HEK293 (cell line): Measurements from ENCODE around the gene TET3.

Experiments
- CTCF ChIA-PET: fragments of 350-600 bp; formaldehyde crosslinking; extraction: SDS; loops from one replicate; lab custom pipeline; 2021; ENCODE audit warnings: antibody characterized with exemption; lab: Yijun Ruan, JAX
- POLR2A ChIA-PET: fragments of 300-600 bp; formaldehyde crosslinking; extraction: SDS; loops from one replicate; lab custom pipeline; 2020; ENCODE audit warnings: antibody characterized with exemption, inconsistent platforms; lab: Yijun Ruan, JAX
- H3K27ac ChIP-seq: fragments of 200-500 bp; sonication (Bioruptor generic); 2 replicates; pipeline ENCODE4 v1.5.1; 2014; ENCODE audit warnings: low read depth, low read length, control low read depth, inconsistent platforms; ENCODE audit errors: extremely low read depth
- H3K36me3 ChIP-seq, 2 experiments: fragments of 200-500 bp in 1 of 2; sonication (Bioruptor generic) in 1 of 2; 1 replicate in 1 of 2; 2 replicates in 1 of 2; pipeline ENCODE4 v1.5.1; 2014 to 2017; ENCODE audit warnings: inconsistent platforms in 2 of 2, low read length in 2 of 2; ENCODE audit not compliant: control insufficient read depth in 2 of 2, insufficient read depth in 1 of 2
- H3K4me1 ChIP-seq: fragments of 200-500 bp; sonication (Bioruptor generic); 2 replicates; pipeline ENCODE4 v1.5.1; 2014; ENCODE audit warnings: mild to moderate bottlenecking, low read length, inconsistent platforms; ENCODE audit not compliant: control insufficient read depth, insufficient read depth
- H3K4me3 ChIP-seq: 2 replicates; pipeline ENCODE4 v1.5.1; 2011; ENCODE audit warnings: low read depth, mild to moderate bottlenecking, control low read depth, low read length, moderate library complexity
- H3K9me3 ChIP-seq: fragments of 200-500 bp; sonication (Bioruptor generic); 2 replicates; pipeline ENCODE4 v1.5.1; 2014; ENCODE audit warnings: low read depth, low read length, inconsistent platforms; ENCODE audit not compliant: control insufficient read depth, insufficient read depth
- EGR2 ChIP-seq: fragments of 450-650 bp; formaldehyde crosslinking; IDR thresholded peaks from 2 replicates; pipeline ENCODE4 v1.5.1; 2016; ENCODE audit warnings: low read depth, missing biosample characterization, missing genetic modification characterization
- HOXD13 ChIP-seq: sonication (generic); formaldehyde crosslinking; IDR thresholded peaks from 2 replicates; pipeline ENCODE4 v1.8.0; 2022; ENCODE audit warnings: missing genetic modification reagents, borderline replicate concordance
- KLF1 ChIP-seq: fragments of 450-650 bp; formaldehyde crosslinking; IDR thresholded peaks from 2 replicates; pipeline ENCODE4 v1.5.1; 2016; ENCODE audit warnings: missing biosample characterization, missing genetic modification characterization
- KLF9 ChIP-seq: fragments of 450-650 bp; formaldehyde crosslinking; IDR thresholded peaks from 2 replicates; pipeline ENCODE4 v1.5.1; 2016; ENCODE audit warnings: missing biosample characterization, missing genetic modification characterization, low read depth
- PATZ1 ChIP-seq: fragments of 450-650 bp; formaldehyde crosslinking; IDR thresholded peaks from 2 replicates; pipeline ENCODE4 v1.5.1; 2016; ENCODE audit warnings: missing biosample characterization, missing genetic modification characterization
- PBX3 ChIP-seq: sonication (generic); formaldehyde crosslinking; IDR thresholded peaks from 2 replicates; pipeline ENCODE4 v1.8.1; 2022; ENCODE audit warnings: mild to moderate bottlenecking, moderate library complexity, missing genetic modification reagents
- SP2 ChIP-seq: fragments of 450-650 bp; formaldehyde crosslinking; IDR thresholded peaks from 2 replicates; pipeline ENCODE4 v1.5.1; 2016; ENCODE audit warnings: missing biosample characterization, missing genetic modification characterization
- TRIM28 ChIP-seq: IDR thresholded peaks from 2 replicates; pipeline ENCODE4 v1.6.1; 2011; ENCODE audit warnings: low read length, control low read depth, borderline replicate concordance
- WT1 ChIP-seq: fragments of 450-650 bp; formaldehyde crosslinking; IDR thresholded peaks from 2 replicates; pipeline ENCODE4 v1.5.1; 2016; ENCODE audit warnings: missing biosample characterization, missing genetic modification characterization
- ZBTB17 ChIP-seq: fragments of 450-650 bp; formaldehyde crosslinking; IDR thresholded peaks from 2 replicates; pipeline ENCODE4 v1.5.1; 2016; ENCODE audit warnings: missing biosample characterization, missing genetic modification characterization
- ZBTB20 ChIP-seq: fragments of 450-650 bp; formaldehyde crosslinking; IDR thresholded peaks from 2 replicates; pipeline ENCODE4 v1.5.1; 2016; ENCODE audit warnings: missing biosample characterization, missing genetic modification characterization
- ZFHX2 ChIP-seq: fragments of 450-650 bp; formaldehyde crosslinking; conservative IDR thresholded peaks from 2 replicates; pipeline ENCODE4 v1.5.1; 2016; ENCODE audit warnings: missing biosample characterization, missing genetic modification characterization
- ZNF157 ChIP-seq: fragments of 450-650 bp; formaldehyde crosslinking; IDR thresholded peaks from 2 replicates; pipeline ENCODE4 v1.5.1; 2016; ENCODE audit warnings: missing biosample characterization, missing genetic modification characterization
- ZNF274 ChIP-seq, 2 experiments: fragments of 200-500 bp in 1 of 2; fragments of 450-650 bp in 1 of 2; sonication (Bioruptor generic) in 1 of 2; formaldehyde crosslinking in 1 of 2; IDR thresholded peaks; 2 replicates each; pipeline versions ENCODE4 v1.5.1 to v1.6.1; 2014 to 2016; ENCODE audit warnings: borderline replicate concordance in 1 of 2, inconsistent platforms in 1 of 2, low read length in 1 of 2, missing biosample characterization in 1 of 2, missing genetic modification characterization in 1 of 2
- ZNF280D ChIP-seq: fragments of 450-650 bp; formaldehyde crosslinking; IDR thresholded peaks from 2 replicates; pipeline ENCODE4 v1.5.1; 2016; ENCODE audit warnings: missing biosample characterization, missing genetic modification characterization
- ZNF311 ChIP-seq: fragments of 450-650 bp; formaldehyde crosslinking; IDR thresholded peaks from 2 replicates; pipeline ENCODE4 v1.5.1; 2017; ENCODE audit warnings: missing biosample characterization, missing genetic modification characterization, borderline replicate concordance
- ZNF324 ChIP-seq: fragments of 450-650 bp; formaldehyde crosslinking; IDR thresholded peaks from 2 replicates; pipeline ENCODE4 v1.5.1; 2016; ENCODE audit warnings: missing biosample characterization, missing genetic modification characterization
- ZNF366 ChIP-seq: fragments of 450-650 bp; formaldehyde crosslinking; conservative IDR thresholded peaks from 2 replicates; pipeline ENCODE4 v1.5.1; 2016; ENCODE audit warnings: missing biosample characterization, missing genetic modification characterization
- ZNF488 ChIP-seq: fragments of 450-650 bp; formaldehyde crosslinking; IDR thresholded peaks from 2 replicates; pipeline ENCODE4 v1.5.1; 2016; ENCODE audit warnings: missing biosample characterization, missing genetic modification characterization
- ZNF529 ChIP-seq: fragments of 450-650 bp; formaldehyde crosslinking; IDR thresholded peaks from 2 replicates; pipeline ENCODE4 v1.5.1; 2017; ENCODE audit warnings: missing genetic modification characterization, missing biosample characterization; ENCODE audit not compliant: insufficient replicate concordance
- ZNF530 ChIP-seq: fragments of 450-650 bp; formaldehyde crosslinking; IDR thresholded peaks from 2 replicates; pipeline ENCODE4 v1.5.1; 2016; ENCODE audit warnings: low read depth, missing biosample characterization, missing genetic modification characterization
- ZNF558 ChIP-seq: fragments of 450-650 bp; formaldehyde crosslinking; IDR thresholded peaks from 2 replicates; pipeline ENCODE4 v1.5.1; 2016; ENCODE audit warnings: missing biosample characterization, missing genetic modification characterization
- ZNF571 ChIP-seq: fragments of 450-650 bp; formaldehyde crosslinking; IDR thresholded peaks from 2 replicates; pipeline ENCODE4 v1.5.0; 2017; ENCODE audit warnings: missing biosample characterization, missing genetic modification characterization
- ZNF600 ChIP-seq: fragments of 450-650 bp; formaldehyde crosslinking; IDR thresholded peaks from 2 replicates; pipeline ENCODE4 v1.5.1; 2016; ENCODE audit warnings: missing biosample characterization, missing genetic modification characterization
- ZNF623 ChIP-seq: fragments of 450-650 bp; formaldehyde crosslinking; IDR thresholded peaks from 2 replicates; pipeline ENCODE4 v1.5.1; 2016; ENCODE audit warnings: missing biosample characterization, missing genetic modification characterization
- ZNF777 ChIP-seq: fragments of 450-650 bp; formaldehyde crosslinking; IDR thresholded peaks from 2 replicates; pipeline ENCODE4 v1.5.1; 2017; ENCODE audit warnings: missing biosample characterization, missing genetic modification characterization, borderline replicate concordance
- ZSCAN4 ChIP-seq: fragments of 450-650 bp; formaldehyde crosslinking; IDR thresholded peaks from 2 replicates; pipeline ENCODE4 v1.5.1; 2017; ENCODE audit warnings: missing biosample characterization, missing genetic modification characterization

TET3 gene

GRCh38 chr2:73999881-74000597, 15.3 kb downstream of the TET3 start:
- Histone ChIP-seq H3K4me3 (no peak overlapping the region), H3K9me3 (no peaks in the 10 kb centered on the region), H3K27ac (0 out of 2 replicates have a peak overlapping the region, but pooled peaks have one; percentile 2), H3K4me1 (peaks cover 28% of the 10 kb centered on the region), H3K36me3 (no peaks in the 10 kb centered on the region)
- ChIA-PET POLR2A (interaction anchor here (0.5 to 0.9 kb wide), 2 partner anchors 8 to 10 kb away, joined by 3 to 5 read pairs; no protein-coding TSS in a partner anchor), CTCF (interaction anchor here (0.8 to 1.5 kb wide), 4 partner anchors 9 to 176 kb away, joined by 3 to 4 read pairs (median 3); partner anchors contain the start of gene BOLA3)
- TF ChIP-seq ZNF623 (no peak), ZSCAN4 (tag by site-specific recombination) (no peak), ZNF530 (tag by site-specific recombination) (no peak), SP2 (tag by site-specific recombination) (peak; percentile 17; the same call in 1 of the 2 replicates), ZNF529 (tag by site-specific recombination) (no peak), ZNF280D (no peak), EGR2 (tag by site-specific recombination) (peak; percentile 74), ZNF571 (tag by site-specific recombination) (no peak), ZNF157 (tag by site-specific recombination) (no peak), ZNF311 (tag by site-specific recombination) (no peak), HOXD13 (CRISPR knock-in tag) (no peak), ZNF600 (tag by site-specific recombination) (peak; percentile 78), KLF9 (no peak), ZNF324 (tag by site-specific recombination) (no peak), TRIM28 (peak; percentile 51; the same call in 1 of the 2 replicates), ZNF488 (no peak), ZFHX2 (tag by site-specific recombination) (peak; percentile 85), ZNF366 (tag by site-specific recombination) (0 out of 2 replicates have a peak, but pooled peaks have one; percentile 28), ZNF777 (no peak), KLF1 (tag by site-specific recombination) (peak; percentile 40; the same call in 1 of the 2 replicates), PATZ1 (tag by site-specific recombination) (peak; percentile 14; the same call in 1 of the 2 replicates), ZNF274 (IDR thresholded peaks at IDR 0.05; ENCODE audit: low read length) (no peak), ZNF274 (tag by site-specific recombination; IDR thresholded peaks at IDR 0.05; ENCODE audit: borderline replicate concordance) (no peak), WT1 (tag by site-specific recombination) (peak; percentile 62; the same call in 1 of the 2 replicates), ZNF558 (tag by site-specific recombination) (no peak), ZBTB17 (peak; percentile 86), PBX3 (CRISPR knock-in tag) (0 out of 2 replicates have a peak, but pooled peaks have one; percentile 32), ZBTB20 (tag by site-specific recombination) (peak; percentile 68)
